ENCODE data around the gene PRCC. TPM values are rescaled to one million over a fixed set of nuclear protein-coding genes. Genes with fewer than 3 reads are reported as not detected.
A peak's percentile ranks its signal among the peaks of the same experiment; 100 is the strongest.

PRCC gene
- total RNA-seq, 1 donor from 2014 or later: 16.3 TPM

DNA sequence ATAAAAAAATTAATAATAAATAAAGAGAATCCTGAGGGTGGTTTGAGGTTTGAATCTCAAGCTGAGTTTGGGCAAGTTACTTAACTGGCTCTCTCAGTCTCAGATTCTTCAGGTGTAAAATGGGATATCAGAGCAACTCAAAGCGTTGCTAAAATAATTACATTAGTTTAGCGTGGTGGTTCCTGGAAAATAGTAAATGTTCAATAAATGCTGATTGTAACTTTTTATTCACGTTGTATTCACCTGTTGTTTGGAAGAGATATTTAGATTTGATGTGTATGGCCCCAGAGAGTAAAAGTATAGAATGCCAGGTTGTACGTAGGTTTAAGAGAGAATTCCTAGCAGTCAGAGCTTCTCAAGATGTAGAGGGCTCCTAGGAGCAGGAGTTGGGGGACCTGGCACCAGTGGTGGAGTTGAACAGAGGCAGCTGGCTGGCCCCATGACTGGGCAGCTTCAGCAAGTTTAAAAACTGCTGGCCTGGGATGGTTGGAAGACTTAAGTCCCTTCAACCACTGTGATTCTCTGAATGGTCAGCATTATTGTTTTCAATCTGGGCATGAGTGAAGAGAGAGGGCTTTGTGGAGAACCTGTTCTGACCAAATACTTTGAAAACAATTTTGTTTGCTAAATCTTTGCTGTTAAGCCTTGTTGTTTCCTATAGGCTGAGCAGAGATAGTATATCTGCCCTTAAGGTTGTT is 22.4 kb downstream of the PRCC start:
- TF ChIP-seq, protein P1, sequence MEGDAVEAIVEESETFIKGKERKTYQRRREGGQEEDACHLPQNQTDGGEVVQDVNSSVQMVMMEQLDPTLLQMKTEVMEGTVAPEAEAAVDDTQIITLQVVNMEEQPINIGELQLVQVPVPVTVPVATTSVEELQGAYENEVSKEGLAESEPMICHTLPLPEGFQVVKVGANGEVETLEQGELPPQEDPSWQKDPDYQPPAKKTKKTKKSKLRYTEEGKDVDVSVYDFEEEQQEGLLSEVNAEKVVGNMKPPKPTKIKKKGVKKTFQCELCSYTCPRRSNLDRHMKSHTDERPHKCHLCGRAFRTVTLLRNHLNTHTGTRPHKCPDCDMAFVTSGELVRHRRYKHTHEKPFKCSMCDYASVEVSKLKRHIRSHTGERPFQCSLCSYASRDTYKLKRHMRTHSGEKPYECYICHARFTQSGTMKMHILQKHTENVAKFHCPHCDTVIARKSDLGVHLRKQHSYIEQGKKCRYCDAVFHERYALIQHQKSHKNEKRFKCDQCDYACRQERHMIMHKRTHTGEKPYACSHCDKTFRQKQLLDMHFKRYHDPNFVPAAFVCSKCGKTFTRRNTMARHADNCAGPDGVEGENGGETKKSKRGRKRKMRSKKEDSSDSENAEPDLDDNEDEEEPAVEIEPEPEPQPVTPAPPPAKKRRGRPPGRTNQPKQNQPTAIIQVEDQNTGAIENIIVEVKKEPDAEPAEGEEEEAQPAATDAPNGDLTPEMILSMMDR (IDR thresholded peaks at IDR 0.05): no peak
- no peaks in the 10 kb centered on the region for H3K9me3 ChIP-seq
- H3K4me3 ChIP-seq: no peak overlapping the region
- no peaks in the 10 kb centered on the region for H3K27me3 ChIP-seq
- H3K27ac ChIP-seq: no peak overlapping the region
- peaks cover 60 to 88% of the 10 kb centered on the region in 2 donors for H3K36me3 ChIP-seq
- H3K4me1 ChIP-seq: no peaks in the 10 kb centered on the region
- no peak for DNase-seq (ENCODE audit: low spot score in 2 of 2)
- intact Hi-C loops (cut with DNase I): no loop called here

DNA sequence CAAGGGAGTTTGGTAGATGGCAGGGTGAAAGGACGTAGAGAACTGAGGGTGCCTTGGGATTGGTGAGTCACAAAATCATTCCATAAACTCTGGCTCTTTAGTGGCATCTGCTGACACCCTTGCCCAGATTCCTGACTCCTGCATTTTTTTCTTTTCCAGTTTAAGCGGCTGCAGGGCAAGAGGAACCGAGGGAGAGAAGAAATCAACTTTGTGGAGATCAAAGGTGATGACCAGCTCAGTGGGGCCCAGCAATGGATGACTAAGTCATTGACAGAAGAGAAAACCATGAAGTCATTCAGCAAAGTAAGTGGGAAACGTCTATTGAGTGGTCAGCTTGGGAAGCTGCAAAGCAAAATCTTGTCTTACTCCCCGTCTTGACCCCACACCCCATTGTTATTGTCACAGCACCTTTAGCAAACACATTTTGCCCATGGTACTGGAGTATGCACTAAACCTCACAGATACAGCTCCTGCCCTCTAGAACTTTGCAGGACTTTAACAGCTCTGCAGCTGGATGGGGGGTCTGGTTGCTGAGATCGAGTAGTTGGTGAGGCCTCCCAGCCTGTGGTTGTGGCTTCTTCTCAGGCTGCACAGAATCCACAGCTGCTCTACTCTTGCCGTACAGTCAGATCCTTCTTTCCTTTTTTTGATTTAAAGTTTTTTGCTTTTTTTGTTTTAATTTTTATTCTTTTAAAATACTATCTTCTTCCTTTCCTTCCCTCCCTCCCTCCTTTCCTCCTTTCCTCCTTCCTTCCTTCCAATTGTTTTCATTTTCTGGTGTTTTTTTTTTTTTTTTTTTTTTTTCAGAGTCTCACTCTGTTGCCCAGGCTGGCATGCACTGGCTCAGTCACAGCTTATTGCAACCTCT is 27.4 kb downstream of the PRCC start:
- H3K27me3 ChIP-seq: no peaks in the 10 kb centered on the region
- no peak overlapping the region for H3K27ac ChIP-seq
- intact Hi-C loops (cut with DNase I): no loop called here
- H3K4me1 ChIP-seq: no peaks in the 10 kb centered on the region
- H3K4me3 ChIP-seq: no peak overlapping the region
- peaks cover 70 to 96% of the 10 kb centered on the region in 2 donors for H3K36me3 ChIP-seq
- no peaks in the 10 kb centered on the region for H3K9me3 ChIP-seq
- peak in 1 of 2 donors; percentile 16 for DNase-seq (ENCODE audit: low spot score in 2 of 2)
- TF ChIP-seq, protein P1 (IDR thresholded peaks at IDR 0.05): no peak

DNA sequence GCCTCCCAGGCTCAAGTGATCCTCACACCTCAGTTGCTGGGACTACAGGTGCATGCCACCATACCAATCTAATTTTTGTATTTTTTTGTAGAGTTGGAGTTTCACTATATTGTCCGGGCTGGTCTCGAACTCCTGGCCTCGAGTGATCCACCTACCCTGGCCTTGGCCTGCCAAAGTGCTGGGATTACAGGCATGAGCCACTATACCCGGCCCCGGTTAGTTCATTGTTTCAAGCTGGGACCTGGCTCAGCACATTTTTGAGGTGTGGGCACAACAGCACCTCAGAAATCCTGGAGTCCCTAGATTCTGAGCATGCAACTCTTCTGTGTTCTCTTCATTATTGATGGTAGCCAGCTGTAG is 28.0 kb downstream of the PRCC start:
- Histone ChIP-seq H3K36me3 (peaks cover 74 to 96% of the 10 kb centered on the region in 2 donors), H3K27ac (no peak overlapping the region), H3K4me1 (no peaks in the 10 kb centered on the region), H3K4me3 (no peak overlapping the region), H3K9me3 (no peaks in the 10 kb centered on the region), H3K27me3 (no peaks in the 10 kb centered on the region)
- intact Hi-C loops (cut with DNase I): no loop called here
- peak in 1 of 2 donors; percentile 4 for DNase-seq (ENCODE audit: low spot score in 2 of 2)
- TF ChIP-seq, protein P1 (IDR thresholded peaks at IDR 0.05): no peak

DNA sequence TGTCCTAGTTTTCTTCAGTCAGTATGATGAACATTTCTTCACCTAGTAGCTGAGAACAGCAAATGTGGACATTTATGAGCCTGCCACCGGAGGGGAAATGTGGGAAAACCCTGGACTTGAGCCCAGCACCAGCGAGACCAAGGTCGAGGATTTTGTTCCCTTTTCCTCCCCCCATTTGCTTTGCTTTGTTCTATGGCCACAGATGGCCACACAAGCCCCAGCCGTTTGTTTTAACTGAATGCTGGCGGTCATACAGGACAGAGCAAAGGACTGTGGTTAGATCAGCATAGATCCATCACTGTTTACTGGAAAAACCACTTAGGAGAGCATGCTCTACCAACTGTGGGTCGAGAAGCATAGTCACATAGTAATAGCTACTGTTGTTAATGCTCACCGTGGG is 28.5 kb downstream of the PRCC start:
- Histone ChIP-seq H3K27me3 (no peaks in the 10 kb centered on the region), H3K36me3 (peaks cover 74 to 97% of the 10 kb centered on the region in 2 donors), H3K9me3 (no peaks in the 10 kb centered on the region), H3K4me1 (no peaks in the 10 kb centered on the region), H3K27ac (no peak overlapping the region), H3K4me3 (no peak overlapping the region)
- DNase-seq (ENCODE audit: low spot score in 2 of 2): peak in 1 of 2 donors; percentile 35
- intact Hi-C loops (cut with DNase I): no loop called here
- TF ChIP-seq, protein P1 (IDR thresholded peaks at IDR 0.05): no peak

DNA sequence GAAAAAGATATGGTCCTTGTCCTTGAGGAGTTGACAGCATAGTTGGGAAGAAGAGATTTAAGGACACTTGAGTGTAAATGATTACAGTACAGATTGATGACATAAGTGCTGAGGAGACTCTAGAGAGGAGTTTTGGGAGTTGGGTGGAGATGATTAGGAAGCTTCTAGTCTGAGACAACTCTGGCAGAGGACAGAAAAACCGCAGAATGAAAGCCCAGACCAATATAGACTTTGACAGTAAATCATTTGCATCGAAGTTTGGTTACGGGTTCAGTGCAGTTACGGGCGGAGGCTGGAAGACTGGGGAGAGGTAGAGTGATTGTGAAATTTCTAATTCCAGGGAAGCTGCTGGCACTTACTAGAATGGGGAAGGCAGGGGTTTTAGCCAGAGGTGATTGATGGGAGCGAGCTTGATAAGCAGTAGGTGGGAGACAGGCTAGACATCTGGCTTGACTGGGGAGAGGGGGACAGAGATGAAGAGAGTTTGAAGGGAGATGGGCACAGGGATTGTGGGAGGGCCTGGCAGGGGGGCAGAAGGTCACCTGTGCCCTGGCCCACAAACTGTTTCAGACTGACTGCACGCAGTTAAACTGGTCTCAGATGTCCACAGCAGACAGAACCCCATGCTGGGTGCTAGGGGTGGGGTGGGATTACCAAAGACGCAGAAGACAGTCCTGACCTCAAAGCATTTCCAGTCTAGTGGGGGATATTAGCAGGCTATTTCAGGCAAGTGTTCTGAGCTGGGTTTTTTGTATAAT is 29.2 kb downstream of the PRCC start:
- TF ChIP-seq, protein P1 (IDR thresholded peaks at IDR 0.05): no peak
- peak in 1 of 2 donors; percentile 43 for DNase-seq (ENCODE audit: low spot score in 2 of 2)
- Histone ChIP-seq H3K4me3 (no peak overlapping the region), H3K27me3 (no peaks in the 10 kb centered on the region), H3K9me3 (no peaks in the 10 kb centered on the region), H3K36me3 (peaks cover 73 to 97% of the 10 kb centered on the region in 2 donors), H3K4me1 (no peaks in the 10 kb centered on the region), H3K27ac (no peak overlapping the region)
- intact Hi-C loops (cut with DNase I): no loop called here
